ENCODE results near the gene BCAR3.

The BCAR3 gene

DNA sequence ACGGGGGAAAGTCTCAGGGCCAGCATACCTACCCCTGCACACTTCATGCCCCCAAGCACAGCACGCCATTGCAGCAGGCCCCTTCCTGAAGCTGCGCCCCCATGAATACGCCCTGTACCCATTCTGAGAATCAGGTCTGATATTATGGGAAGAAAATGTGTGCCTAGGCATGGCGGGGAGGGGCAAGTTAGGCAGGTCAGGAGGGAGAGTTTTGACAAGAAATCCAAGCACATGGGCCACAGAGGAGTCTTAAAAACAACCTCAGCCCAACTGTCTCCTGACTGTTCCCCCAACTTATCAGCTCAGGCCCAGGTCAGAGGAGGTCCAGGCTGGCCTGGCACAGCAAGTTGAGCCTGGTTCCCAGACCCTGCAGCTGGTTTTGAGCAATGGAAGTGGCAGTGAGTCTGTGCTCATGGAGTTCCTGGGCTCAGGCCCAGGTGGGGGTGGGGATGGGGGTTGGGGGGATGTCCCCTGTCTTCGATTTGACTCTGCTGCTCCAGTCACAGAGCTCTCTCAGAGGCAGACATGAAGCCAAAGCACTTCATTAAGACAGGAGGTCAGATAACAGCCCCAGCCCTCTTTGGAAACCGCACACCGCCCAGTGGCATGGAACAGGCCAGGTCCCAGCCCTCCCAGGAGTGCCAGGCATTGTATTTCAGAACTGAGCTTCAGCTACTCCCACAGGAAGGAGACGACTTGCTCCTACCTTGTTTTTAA is 20.6 kb upstream of the BCAR3 start:
- H2BK12ac ChIP-seq (ENCODE audit: low read length): no peak overlapping the region
- no peak overlapping the region for H3K4me2 ChIP-seq (ENCODE audit: insufficient read depth, low read length, poor library complexity, severe bottlenecking)
- WGBS, 2 donors (ENCODE audit: extremely low coverage in 2 of 2, insufficient read length in 2 of 2, insufficient replicate concordance in 1 of 2): no CpG with 5 or more reads among the region's 9 CpGs

DNA sequence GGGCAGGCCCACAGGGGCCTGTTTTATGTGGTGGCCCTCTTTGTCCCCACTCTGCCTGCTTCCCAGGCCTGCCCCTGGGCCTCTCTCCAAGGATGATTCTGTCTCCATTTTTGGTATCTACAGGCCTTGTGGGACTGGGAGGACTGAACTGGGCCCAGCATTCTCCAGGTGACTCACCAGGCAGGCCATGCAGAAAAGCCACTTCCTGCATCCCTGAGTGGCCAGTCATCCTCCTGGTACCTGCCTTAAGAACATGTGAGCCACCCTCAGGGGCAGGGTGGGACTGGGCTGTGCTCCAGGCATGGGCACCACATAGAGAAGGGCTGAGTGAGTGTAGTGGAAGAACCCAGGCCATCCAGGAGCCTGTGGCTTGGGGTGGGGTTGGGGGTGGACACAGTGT is 20.0 kb upstream of the BCAR3 start:
- H2BK15ac ChIP-seq (ENCODE audit: low read length): peak overlapping the region; percentile 5
- H2AFZ ChIP-seq (ENCODE audit: low read length): no peak overlapping the region
- peak overlapping the region; percentile 9 for H2BK5ac ChIP-seq (ENCODE audit: low read length)
- H3K79me1 ChIP-seq (ENCODE audit: low read depth, low read length): no peaks in the 10 kb centered on the region
- H3K18ac ChIP-seq (ENCODE audit: low read length): peak overlapping the region; percentile 69
- no peaks in the 10 kb centered on the region for H3K9me3 ChIP-seq (replicated peaks in 1 of 2; ENCODE audit: control insufficient read depth in 2 of 2, insufficient read depth in 1 of 2, low read depth in 1 of 2, low read length in 2 of 2)
- H3K4me3 ChIP-seq (ENCODE audit: low read length in 2 of 2): no peak overlapping the region
- H4K91ac ChIP-seq (ENCODE audit: low read depth, low read length, poor library complexity): no peak overlapping the region
- H2BK12ac ChIP-seq (ENCODE audit: low read length): no peak overlapping the region
- DNase-seq (ENCODE audit: low spot score): no peak
- H3K4me2 ChIP-seq (ENCODE audit: insufficient read depth, low read length, poor library complexity, severe bottlenecking): no peak overlapping the region
- H3K36me3 ChIP-seq (replicated peaks in 1 of 2; ENCODE audit: control insufficient read depth in 2 of 2, insufficient read depth in 2 of 2, low read length in 2 of 2): no peaks in the 10 kb centered on the region
- no peak overlapping the region for H3K23ac ChIP-seq (ENCODE audit: low read depth, low read length, poor library complexity)
- no peak overlapping the region for H4K8ac ChIP-seq (ENCODE audit: low read depth, low read length)
- H3K14ac ChIP-seq (ENCODE audit: low read length): no peak overlapping the region
- H3K27me3 ChIP-seq (ENCODE audit: control insufficient read depth in 3 of 3, insufficient read depth in 3 of 3, low read depth in 1 of 3, low read length in 3 of 3): no peaks in the 10 kb centered on the region
- H3K4me1 ChIP-seq (ENCODE audit: control insufficient read depth in 2 of 2, insufficient read depth in 1 of 2, low read depth in 1 of 2, low read length in 2 of 2): peaks cover 0 to 12% of the 10 kb centered on the region in 2 donors
- H3K4ac ChIP-seq (ENCODE audit: low read length): no peak overlapping the region
- no peak overlapping the region for H2BK120ac ChIP-seq (ENCODE audit: low read depth, low read length)
- H3K9ac ChIP-seq (ENCODE audit: low read depth, low read length, poor library complexity): no peak overlapping the region
- peak overlapping the region; percentile 63 for H2AK5ac ChIP-seq (ENCODE audit: low read depth, low read length)
- no peak overlapping the region for H3K27ac ChIP-seq (replicated peaks; ENCODE audit: low read length)

More for the DNA sequence above, 20.6 kb upstream of the BCAR3 start:
- H2AK5ac ChIP-seq (ENCODE audit: low read depth, low read length): peak overlapping the region; percentile 63
- peak overlapping the region; percentile 9 for H2BK5ac ChIP-seq (ENCODE audit: low read length)
- H3K27me3 ChIP-seq (ENCODE audit: control insufficient read depth in 3 of 3, insufficient read depth in 3 of 3, low read depth in 1 of 3, low read length in 3 of 3): no peaks in the 10 kb centered on the region
- no peak overlapping the region for H3K27ac ChIP-seq (replicated peaks; ENCODE audit: low read length)
- no peaks in the 10 kb centered on the region for H3K79me1 ChIP-seq (ENCODE audit: low read depth, low read length)
- peaks cover 0 to 12% of the 10 kb centered on the region in 2 donors for H3K4me1 ChIP-seq (ENCODE audit: control insufficient read depth in 2 of 2, insufficient read depth in 1 of 2, low read depth in 1 of 2, low read length in 2 of 2)
- DNase-seq (ENCODE audit: low spot score): no peak
- peak overlapping the region; percentile 58 for H4K91ac ChIP-seq (ENCODE audit: low read depth, low read length, poor library complexity)
- peak overlapping the region; percentile 83 for H3K18ac ChIP-seq (ENCODE audit: low read length)
- no peaks in the 10 kb centered on the region for H3K9me3 ChIP-seq (replicated peaks in 1 of 2; ENCODE audit: control insufficient read depth in 2 of 2, insufficient read depth in 1 of 2, low read depth in 1 of 2, low read length in 2 of 2)
- H3K4me3 ChIP-seq (ENCODE audit: low read length in 2 of 2): no peak overlapping the region
- peak overlapping the region; percentile 36 for H3K23ac ChIP-seq (ENCODE audit: low read depth, low read length, poor library complexity)
- H2BK120ac ChIP-seq (ENCODE audit: low read depth, low read length): no peak overlapping the region
- H2AFZ ChIP-seq (ENCODE audit: low read length): peak overlapping the region; percentile 32
- no peak overlapping the region for H3K14ac ChIP-seq (ENCODE audit: low read length)
- no peaks in the 10 kb centered on the region for H3K36me3 ChIP-seq (replicated peaks in 1 of 2; ENCODE audit: control insufficient read depth in 2 of 2, insufficient read depth in 2 of 2, low read length in 2 of 2)
- H3K4ac ChIP-seq (ENCODE audit: low read length): no peak overlapping the region
- H3K9ac ChIP-seq (ENCODE audit: low read depth, low read length, poor library complexity): no peak overlapping the region
- no peak overlapping the region for H4K8ac ChIP-seq (ENCODE audit: low read depth, low read length)
- H2BK15ac ChIP-seq (ENCODE audit: low read length): peak overlapping the region; percentile 5

DNA sequence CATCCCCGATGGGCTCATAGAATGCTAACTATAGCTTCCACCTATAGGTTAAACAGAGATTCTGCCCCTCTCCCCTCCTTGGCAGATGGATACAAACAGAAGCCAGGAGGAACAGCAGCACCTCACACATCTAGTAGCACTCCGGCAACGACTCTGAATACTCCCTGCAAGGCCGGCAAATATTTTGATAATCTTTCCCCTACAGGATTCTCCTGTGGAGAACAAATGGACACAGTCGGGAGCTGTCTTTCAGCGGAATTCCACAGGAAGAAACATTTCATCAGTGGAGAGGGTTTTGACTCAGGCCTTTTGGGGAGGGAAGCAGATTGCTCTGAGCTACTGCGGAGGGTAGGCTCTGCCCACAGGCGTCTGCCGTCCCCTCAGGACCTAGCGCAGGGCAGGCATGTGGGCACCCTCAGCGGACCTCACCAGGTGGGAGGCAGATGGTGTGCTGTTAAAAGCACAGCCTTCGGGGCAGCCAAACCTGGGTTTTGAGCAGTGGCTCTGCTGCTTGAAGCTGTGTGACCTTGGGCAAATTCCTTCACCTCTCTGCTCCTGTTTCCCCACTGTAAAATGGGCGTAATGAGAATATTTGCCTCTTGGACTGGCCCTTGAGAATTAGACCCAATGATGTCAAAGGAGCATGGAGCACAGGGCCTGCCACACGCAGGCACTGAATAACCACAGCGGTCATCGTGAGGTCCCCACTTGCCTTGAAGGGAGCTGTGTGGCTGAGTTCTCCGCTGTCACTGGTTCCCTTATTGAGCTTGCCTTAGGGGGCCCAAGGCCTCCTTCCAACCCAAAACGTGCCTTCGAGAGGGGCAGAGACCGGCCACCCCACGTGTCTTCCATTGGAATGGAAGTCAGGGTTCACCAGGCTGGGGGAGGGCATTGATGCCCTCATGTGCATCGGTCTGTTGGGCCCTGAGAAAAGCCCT is 19.2 kb upstream of the BCAR3 start:
- H3K4me3 ChIP-seq (ENCODE audit: low read length in 2 of 2): no peak overlapping the region
- no peaks in the 10 kb centered on the region for H3K27me3 ChIP-seq (ENCODE audit: control insufficient read depth in 3 of 3, insufficient read depth in 3 of 3, low read depth in 1 of 3, low read length in 3 of 3)
- H2BK120ac ChIP-seq (ENCODE audit: low read depth, low read length): no peak overlapping the region
- peak overlapping the region; percentile 42 for H2AK5ac ChIP-seq (ENCODE audit: low read depth, low read length)
- H3K18ac ChIP-seq (ENCODE audit: low read length): no peak overlapping the region
- DNase-seq (ENCODE audit: low spot score): no peak
- WGBS, 2 donors (ENCODE audit: extremely low coverage in 2 of 2, insufficient read length in 2 of 2, insufficient replicate concordance in 1 of 2): no CpG with 5 or more reads among the region's 22 CpGs
- no peak overlapping the region for H4K91ac ChIP-seq (ENCODE audit: low read depth, low read length, poor library complexity)
- no peaks in the 10 kb centered on the region for H3K79me1 ChIP-seq (ENCODE audit: low read depth, low read length)
- H3K9me3 ChIP-seq (replicated peaks in 1 of 2; ENCODE audit: control insufficient read depth in 2 of 2, insufficient read depth in 1 of 2, low read depth in 1 of 2, low read length in 2 of 2): no peaks in the 10 kb centered on the region
- H3K4ac ChIP-seq (ENCODE audit: low read length): no peak overlapping the region
- H3K4me2 ChIP-seq (ENCODE audit: insufficient read depth, low read length, poor library complexity, severe bottlenecking): no peak overlapping the region
- peak overlapping the region; percentile 34 for H2BK12ac ChIP-seq (ENCODE audit: low read length)
- H3K36me3 ChIP-seq (replicated peaks in 1 of 2; ENCODE audit: control insufficient read depth in 2 of 2, insufficient read depth in 2 of 2, low read length in 2 of 2): no peaks in the 10 kb centered on the region
- peaks cover 0 to 9% of the 10 kb centered on the region in 2 donors for H3K4me1 ChIP-seq (ENCODE audit: control insufficient read depth in 2 of 2, insufficient read depth in 1 of 2, low read depth in 1 of 2, low read length in 2 of 2)
- H3K14ac ChIP-seq (ENCODE audit: low read length): peak overlapping the region; percentile 59
- no peak overlapping the region for H2AFZ ChIP-seq (ENCODE audit: low read length)
- no peak overlapping the region for H2BK15ac ChIP-seq (ENCODE audit: low read length)
- H3K9ac ChIP-seq (ENCODE audit: low read depth, low read length, poor library complexity): no peak overlapping the region
- H2BK5ac ChIP-seq (ENCODE audit: low read length): no peak overlapping the region
- H3K27ac ChIP-seq (replicated peaks; ENCODE audit: low read length): no peak overlapping the region
- H3K23ac ChIP-seq (ENCODE audit: low read depth, low read length, poor library complexity): no peak overlapping the region
- H4K8ac ChIP-seq (ENCODE audit: low read depth, low read length): no peak overlapping the region

DNA sequence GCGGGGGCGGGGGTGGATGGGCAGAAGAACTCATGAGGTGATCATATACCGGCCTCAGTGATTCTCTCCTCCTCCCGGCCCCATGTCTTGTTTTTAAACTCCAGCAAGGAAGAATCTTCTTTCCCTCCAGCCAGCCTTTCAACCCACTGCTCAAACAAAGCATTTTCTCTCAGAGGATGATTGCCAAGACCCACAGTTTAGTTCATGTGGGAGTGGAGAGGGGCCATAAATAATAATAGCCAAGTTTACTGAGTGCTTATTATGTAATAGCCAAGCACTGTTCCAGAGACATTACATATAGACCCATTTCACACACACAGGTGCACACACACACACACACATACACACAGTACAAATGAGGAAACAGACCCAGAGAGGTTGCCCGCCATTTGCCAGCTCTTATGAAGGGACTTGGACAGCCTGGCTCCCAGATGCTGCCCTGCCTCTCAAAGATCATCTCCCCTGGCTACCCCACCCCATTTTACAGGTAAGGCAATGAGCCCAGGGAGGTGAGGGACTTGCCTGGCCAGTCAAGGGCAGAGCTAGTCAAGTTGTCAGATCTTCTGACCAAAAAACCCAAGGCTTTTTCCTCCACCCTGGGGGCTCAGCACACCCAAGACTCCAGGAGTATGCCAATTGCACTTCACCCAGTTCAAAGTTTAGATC is 18.0 kb upstream of the BCAR3 start:
- Histone ChIP-seq H3K4ac (ENCODE audit: low read length) (no peak overlapping the region), H3K23ac (ENCODE audit: low read depth, low read length, poor library complexity) (no peak overlapping the region), H3K36me3 (replicated peaks in 1 of 2; ENCODE audit: control insufficient read depth in 2 of 2, insufficient read depth in 2 of 2, low read length in 2 of 2) (no peaks in the 10 kb centered on the region), H3K4me2 (ENCODE audit: insufficient read depth, low read length, poor library complexity, severe bottlenecking) (no peak overlapping the region), H3K18ac (ENCODE audit: low read length) (no peak overlapping the region), H3K9ac (ENCODE audit: low read depth, low read length, poor library complexity) (no peak overlapping the region), H3K9me3 (replicated peaks in 1 of 2; ENCODE audit: control insufficient read depth in 2 of 2, insufficient read depth in 1 of 2, low read depth in 1 of 2, low read length in 2 of 2) (no peaks in the 10 kb centered on the region), H3K27me3 (ENCODE audit: control insufficient read depth in 3 of 3, insufficient read depth in 3 of 3, low read depth in 1 of 3, low read length in 3 of 3) (no peaks in the 10 kb centered on the region), H2BK120ac (ENCODE audit: low read depth, low read length) (no peak overlapping the region), H2AK5ac (ENCODE audit: low read depth, low read length) (no peak overlapping the region), H2BK12ac (ENCODE audit: low read length) (no peak overlapping the region), H3K14ac (ENCODE audit: low read length) (no peak overlapping the region), H4K8ac (ENCODE audit: low read depth, low read length) (no peak overlapping the region), H2BK15ac (ENCODE audit: low read length) (no peak overlapping the region), H2BK5ac (ENCODE audit: low read length) (no peak overlapping the region), H3K4me3 (ENCODE audit: low read length in 2 of 2) (no peak overlapping the region), H3K79me1 (ENCODE audit: low read depth, low read length) (no peaks in the 10 kb centered on the region), H3K27ac (replicated peaks; ENCODE audit: low read length) (no peak overlapping the region), H4K91ac (ENCODE audit: low read depth, low read length, poor library complexity) (no peak overlapping the region), H2AFZ (ENCODE audit: low read length) (no peak overlapping the region), H3K4me1 (ENCODE audit: control insufficient read depth in 2 of 2, insufficient read depth in 1 of 2, low read depth in 1 of 2, low read length in 2 of 2) (peaks cover 2 to 9% of the 10 kb centered on the region in 2 donors)
- no CpG with 5 or more reads among the region's 5 CpGs for WGBS, 2 donors (ENCODE audit: extremely low coverage in 2 of 2, insufficient read length in 2 of 2, insufficient replicate concordance in 1 of 2)
- no peak for DNase-seq (ENCODE audit: low spot score)
